Spinal cord (tissue), 10 donors: Measurements from ENCODE around the gene COQ10B. TPM values are rescaled to one million over a fixed set of nuclear protein-coding genes. Genes with fewer than 3 reads are reported as not detected.
A peak's percentile ranks its signal among the peaks of the same experiment; 100 is the strongest.
"Not testable (repeated sequence)": the region's sequence is repeated elsewhere in the genome, so short reads cannot be mapped to it uniquely, and the experiment has no call there.

Experiments
- DNase-seq, 6 donors: peaks; one replicate each; pipeline versions ENCODE4 v3.0.0 to v3.0.0-alpha.2; 2013 to 2015; ENCODE audit warnings: low spot score in 6 of 6, low read depth in 4 of 6
- H3K27ac ChIP-seq: one replicate; pipeline ENCODE4 v1.5.1; 2013; ENCODE audit warnings: low read depth, low read length, control low read depth
- H3K27me3 ChIP-seq: one replicate; pipeline ENCODE4 v1.6.1; 2013; ENCODE audit warnings: low read length; ENCODE audit not compliant: control insufficient read depth, insufficient read depth
- H3K36me3 ChIP-seq: one replicate; pipeline ENCODE4 v1.6.1; 2013; ENCODE audit warnings: low read length; ENCODE audit not compliant: control insufficient read depth, insufficient read depth
- H3K4me1 ChIP-seq: one replicate; pipeline ENCODE4 v1.6.1; 2013; ENCODE audit warnings: low read length; ENCODE audit not compliant: control insufficient read depth, insufficient read depth
- H3K4me3 ChIP-seq: one replicate; pipeline ENCODE4 v1.5.1; 2013; ENCODE audit warnings: low read depth, low read length, control low read depth
- H3K9me3 ChIP-seq: one replicate; pipeline ENCODE4 v1.6.1; 2013; ENCODE audit warnings: low read length; ENCODE audit not compliant: control insufficient read depth, insufficient read depth
- WGBS: methylation state at CpG from one replicate; pipeline ENCODE4 v1.1.5; 2013; ENCODE audit warnings: missing lambda C conversion rate; ENCODE audit not compliant: insufficient coverage; 5-methylcytosine and 5-hydroxymethylcytosine counted together
- polyA plus RNA-seq, 2 donors: library from polyadenylated mRNA; unstranded; fragments of 120-200 nt; gene quantifications; one replicate each; pipeline ENCODE4 v1.2.1, GENCODE V29; 2013; ENCODE audit not compliant: insufficient read length in 2 of 2
- total RNA-seq, 2 donors: library from RNA; depleted of rRNA in 1 of 2; stranded (reverse); fragments of 120-200 nt in 1 of 2; fragments of >200 nt in 1 of 2; gene quantifications; one replicate each; pipeline versions ENCODE4 v1.2.3 to v1.2.4, GENCODE V29; 2013 to 2014
- donor health status: healthy.

Gene COQ10B
- total and polyA plus RNA-seq, 4 donors: 19.9 to 37.3 (median 22.7) TPM

GRCh38 chr2:197427986-197428385, 25.4 kb upstream of the COQ10B start:
- no peaks in the 10 kb centered on the region for H3K27me3 ChIP-seq
- no peaks in the 10 kb centered on the region for H3K9me3 ChIP-seq
- H3K4me3 ChIP-seq: no peak overlapping the region
- no CpG with 5 or more reads among the region's 3 CpGs for WGBS
- no peak overlapping the region for H3K27ac ChIP-seq
- peaks cover 15% of the 10 kb centered on the region for H3K4me1 ChIP-seq
- DNase-seq: no peak
- peaks cover 14% of the 10 kb centered on the region for H3K36me3 ChIP-seq

GRCh38 chr2:197431858-197432257, 21.5 kb upstream of the COQ10B start:
- Histone ChIP-seq H3K4me3 (no peak overlapping the region), H3K4me1 (peaks cover 15% of the 10 kb centered on the region), H3K27me3 (no peaks in the 10 kb centered on the region), H3K36me3 (peaks cover 8% of the 10 kb centered on the region), H3K9me3 (no peaks in the 10 kb centered on the region), H3K27ac (no peak overlapping the region)
- no peak for DNase-seq
- 90% methylated on average over 3 of the region's 6 CpGs for WGBS

DNA sequence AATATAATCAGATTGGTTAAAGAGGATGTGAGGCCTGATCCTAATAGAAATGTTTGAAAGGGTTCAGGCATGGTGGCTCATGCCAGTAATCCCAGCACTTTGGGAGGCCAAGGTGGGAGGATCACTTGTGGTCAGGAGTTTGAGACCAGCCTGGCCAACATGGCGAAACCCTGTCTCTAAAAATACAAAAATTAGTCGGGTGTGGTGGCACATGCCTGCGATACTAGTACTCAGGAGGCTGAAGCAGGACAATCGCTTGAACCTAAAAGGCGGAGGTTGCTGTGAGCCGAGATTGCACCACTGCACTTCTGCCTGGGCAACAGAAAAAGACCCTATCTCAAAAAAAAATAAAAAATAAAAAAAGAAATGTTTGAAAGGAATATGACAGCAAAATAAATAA, 20.8 kb upstream of the COQ10B start:
- peaks cover 14% of the 10 kb centered on the region for H3K4me1 ChIP-seq
- not testable (repeated sequence) for H3K27ac ChIP-seq, H3K4me3 ChIP-seq, H3K27me3 ChIP-seq, H3K36me3 ChIP-seq, DNase-seq, H3K9me3 ChIP-seq
- no CpG with 5 or more reads among the region's 6 CpGs for WGBS

DNA sequence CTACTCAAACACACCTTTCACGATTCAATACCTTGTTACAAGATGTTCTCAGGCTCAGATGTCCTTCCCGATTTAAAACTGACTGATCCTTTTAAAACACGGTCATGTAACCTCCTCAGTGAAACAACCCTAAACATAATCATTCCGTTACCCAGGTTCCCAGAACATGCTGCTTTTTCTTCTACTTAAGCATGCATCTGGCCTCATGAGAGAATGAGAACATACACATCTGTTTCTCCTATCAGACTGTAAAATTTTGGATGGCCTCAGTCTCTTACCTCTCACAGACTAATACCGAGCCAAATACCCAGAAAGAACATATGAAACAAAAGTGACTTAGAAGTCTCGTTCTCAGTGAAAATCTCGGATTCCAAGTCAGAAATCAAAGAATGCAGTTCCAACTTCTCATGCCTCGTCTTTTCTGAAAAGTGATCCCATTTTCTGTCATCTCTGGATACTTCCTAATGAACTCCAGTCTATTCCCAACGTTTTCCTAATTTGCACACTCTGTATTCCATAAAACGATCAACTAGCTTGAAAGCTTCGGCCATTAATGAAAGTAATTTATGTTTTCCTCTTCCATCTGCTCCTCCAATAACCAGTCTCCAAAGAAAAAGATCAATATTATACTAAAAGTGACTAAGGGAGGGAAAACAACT, 19.4 kb upstream of the COQ10B start:
- H3K27ac ChIP-seq: peak overlapping the region; percentile 98
- H3K36me3 ChIP-seq: peaks cover 4% of the 10 kb centered on the region
- WGBS: 4% methylated on average over 8 of the region's 11 CpGs
- no peaks in the 10 kb centered on the region for H3K9me3 ChIP-seq
- peaks cover 8% of the 10 kb centered on the region for H3K4me1 ChIP-seq
- peak overlapping the region; percentile 92 for H3K4me3 ChIP-seq
- no peaks in the 10 kb centered on the region for H3K27me3 ChIP-seq
- DNase-seq: peak in 2 of 6 donors; percentile 8 to 19

GRCh38 chr2:197434541-197435513, 18.5 kb upstream of the COQ10B start, which contains the start of gene SF3B1:
SF3B1 (minus strand) TSS chr2:197435028; CDS start chr2:197434999, 29 bp downstream.
- H3K4me1 ChIP-seq: peaks cover 8% of the 10 kb centered on the region
- no peaks in the 10 kb centered on the region for H3K27me3 ChIP-seq
- H3K4me3 ChIP-seq: peak within 1 kb of the TSS; percentile 92
- no peaks in the 10 kb centered on the region for H3K9me3 ChIP-seq
- H3K27ac ChIP-seq: peak within 1 kb of the TSS; percentile 98
- DNase-seq: peak; percentile 97 to 99 (median 98)
- no peaks in the 10 kb centered on the region for H3K36me3 ChIP-seq
- WGBS: 0% methylated on average over 74 of the region's 74 CpGs

- Histone ChIP-seq H3K27me3 (no peaks in the 10 kb centered on the region), H3K4me3 (peak overlapping the region; percentile 92), H3K9me3 (no peaks in the 10 kb centered on the region), H3K36me3 (no peaks in the 10 kb centered on the region), H3K4me1 (peaks cover 8% of the 10 kb centered on the region), H3K27ac (peak overlapping the region; percentile 98)
- 50% methylated on average over 1 of the region's 16 CpGs for WGBS
- no peak for DNase-seq
These were observed 17.5 kb upstream of the COQ10B start for GRCh38 chr2:197435598-197436420.

DNA sequence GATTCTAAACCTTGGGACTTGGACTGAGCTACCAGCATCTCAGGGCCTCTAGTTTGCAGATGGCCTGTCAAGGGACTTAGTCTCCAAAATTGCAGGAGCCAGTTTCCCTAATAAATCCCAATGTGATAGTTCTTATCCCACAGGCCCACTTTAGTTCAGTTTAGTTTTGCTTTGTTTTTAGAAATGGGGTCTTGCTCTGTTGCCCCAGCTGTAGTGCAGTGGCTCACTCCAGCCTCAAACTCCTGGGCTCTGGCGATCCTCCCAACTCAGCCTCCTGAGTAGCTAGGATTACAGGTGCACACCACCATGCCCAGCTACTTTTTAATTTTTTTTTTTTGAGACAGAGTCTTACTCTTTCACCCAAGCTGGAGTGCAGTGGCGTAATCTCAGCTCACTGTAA, 16.0 kb upstream of the COQ10B start:
- Histone ChIP-seq H3K9me3 (no peaks in the 10 kb centered on the region), H3K4me1 (peaks cover 4% of the 10 kb centered on the region), H3K4me3 (no peak overlapping the region), H3K27me3 (no peaks in the 10 kb centered on the region), H3K27ac (no peak overlapping the region), H3K36me3 (no peaks in the 10 kb centered on the region)
- 100% methylated on average over 2 of the region's 2 CpGs for WGBS
- DNase-seq: no peak

- no peaks in the 10 kb centered on the region for H3K36me3 ChIP-seq
- no peak overlapping the region for H3K4me3 ChIP-seq
- no peak for DNase-seq
- no peaks in the 10 kb centered on the region for H3K4me1 ChIP-seq
- H3K27me3 ChIP-seq: no peaks in the 10 kb centered on the region
- H3K27ac ChIP-seq: no peak overlapping the region
- WGBS: 100% methylated on average over 1 of the region's 5 CpGs
- no peaks in the 10 kb centered on the region for H3K9me3 ChIP-seq
These were observed 10.5 kb upstream of the COQ10B start for GRCh38 chr2:197442857-197443256.

GRCh38 chr2:197445746-197446145, 7.6 kb upstream of the COQ10B start:
- Histone ChIP-seq H3K27ac (no peak overlapping the region), H3K36me3 (no peaks in the 10 kb centered on the region), H3K4me3 (no peak overlapping the region), H3K4me1 (no peaks in the 10 kb centered on the region), H3K27me3 (no peaks in the 10 kb centered on the region), H3K9me3 (no peaks in the 10 kb centered on the region)
- DNase-seq: no peak
- WGBS: no CpG with 5 or more reads among the region's 1 CpG
